HG03571 (cell line): ENCODE measurements around the gene NRG2.

Experiments
- ATAC-seq: cut with Tn5 transposase; IDR thresholded peaks from one replicate; pipeline ENCODE4 v1.9.1; 2021; ENCODE audit not compliant: unreplicated experiment

NRG2 gene

DNA sequence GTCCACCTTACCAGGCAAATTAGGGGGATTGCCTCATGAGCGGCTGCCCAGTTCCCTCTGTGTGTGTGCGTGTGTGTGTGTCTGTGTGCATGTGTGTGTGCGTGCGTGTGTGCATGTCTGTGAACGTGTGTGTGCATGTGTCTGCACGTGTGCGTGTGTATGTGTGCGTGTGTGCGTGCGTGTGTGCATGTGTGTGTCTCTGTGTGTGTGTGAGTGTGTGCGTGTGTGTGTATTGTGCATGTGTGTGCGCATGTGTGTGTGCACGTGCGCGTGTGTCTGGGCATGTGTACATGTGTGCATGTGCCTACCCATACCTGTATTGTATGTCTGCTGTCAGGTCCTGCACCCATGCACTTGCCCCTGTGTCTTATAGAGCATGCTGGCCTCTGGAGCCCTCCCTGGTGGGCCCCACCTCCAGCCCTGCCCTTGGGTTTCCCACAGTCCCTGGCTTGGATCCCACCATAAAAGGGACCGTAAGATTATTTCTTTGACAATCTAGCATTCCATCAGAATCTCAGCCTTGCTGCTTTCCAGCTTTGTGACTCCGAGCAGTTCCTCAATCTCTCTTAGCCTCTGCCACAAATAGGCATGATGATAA lies 238.2 kb downstream of the NRG2 start:
- no peak for ATAC-seq

DNA sequence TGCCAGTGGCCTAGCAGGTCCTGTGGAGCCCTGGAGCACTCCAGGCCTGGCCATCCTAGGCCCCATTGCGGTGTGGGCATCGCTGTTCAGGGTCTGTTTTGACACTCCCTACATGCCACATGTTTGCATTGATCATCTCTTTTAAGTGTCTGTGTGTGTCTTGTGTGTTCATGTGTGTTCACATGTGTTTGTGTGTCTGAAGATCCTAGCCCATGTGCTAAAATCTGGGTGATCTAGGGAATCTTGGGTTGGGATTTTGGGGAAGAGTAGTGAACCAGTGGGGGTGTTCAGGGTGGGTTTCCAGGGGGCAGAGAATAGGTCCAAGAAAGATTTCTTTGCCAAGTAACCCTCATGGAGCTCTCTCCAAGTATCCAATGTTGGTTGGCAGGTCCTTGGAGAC lies 239.1 kb downstream of the NRG2 start:
- no peak for ATAC-seq

- no peak for ATAC-seq
These were observed 243.7 kb downstream of the NRG2 start for GRCh38 chr5:139799359-139799758.

GRCh38 chr5:139798883-139799282 lies 244.2 kb downstream of the NRG2 start:
- ATAC-seq = no peak

DNA sequence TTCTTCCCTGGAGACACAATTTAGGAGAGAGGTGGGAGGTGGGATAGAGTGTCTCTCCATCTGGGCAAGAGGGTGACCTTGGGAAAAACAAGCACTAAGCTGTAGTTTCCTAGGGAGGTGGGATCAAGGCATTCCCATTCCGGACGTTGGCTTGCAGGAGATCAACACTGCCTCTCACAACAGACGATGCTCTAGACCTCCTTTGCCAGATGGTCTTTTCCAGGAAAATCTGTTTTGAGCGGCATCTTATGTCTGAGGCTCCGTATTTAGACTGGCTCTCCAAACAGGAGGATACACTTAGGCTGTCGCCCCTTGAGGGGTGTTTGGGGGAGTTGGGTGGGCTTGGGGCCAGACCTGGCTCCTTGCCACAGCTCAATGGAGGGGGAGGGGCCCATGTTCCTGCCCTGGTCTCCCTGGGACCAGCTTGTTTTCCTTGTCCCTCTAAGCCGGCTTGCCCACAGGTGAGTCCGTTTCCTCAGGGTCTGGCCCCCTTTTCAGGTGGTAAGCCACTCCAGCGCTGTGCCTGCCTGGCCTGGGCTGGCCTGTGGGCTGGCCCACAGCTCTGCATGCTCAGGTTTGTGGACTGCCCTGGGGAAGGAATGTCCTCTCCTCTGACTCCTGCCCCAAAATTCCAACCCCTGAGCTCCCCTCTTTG lies 245.1 kb downstream of the NRG2 start:
- ATAC-seq = no peak

- ATAC-seq = no peak
These were observed 245.8 kb downstream of the NRG2 start for GRCh38 chr5:139797335-139797734.
